Neural progenitor cell (in vitro differentiated cells): ENCODE measurements around the gene CEACAM3. TPM values are rescaled to one million over a fixed set of nuclear protein-coding genes. Genes with fewer than 3 reads are reported as not detected.
A peak's percentile ranks its signal among the peaks of the same experiment; 100 is the strongest.
"Not testable (repeated sequence)": the region's sequence is repeated elsewhere in the genome, so short reads cannot be mapped to it uniquely, and the experiment has no call there.

Source experiments
- DNase-seq: peaks from one replicate; pipeline ENCODE4 v3.0.0-alpha.2; 2016; ENCODE audit warnings: low spot score
- H2AFZ ChIP-seq: fragments of 200-600 bp; sonication (generic); replicated peaks from 2 replicates; pipeline ENCODE4 v1.6.1; 2016; ENCODE audit warnings: antibody characterized with exemption
- H3F3A ChIP-seq: fragments of 200-600 bp; sonication (generic); 2 replicates; pipeline ENCODE4 v1.6.1; 2016; ENCODE audit warnings: antibody characterized with exemption, low read depth
- H3K27ac ChIP-seq: fragments of 200-600 bp; sonication (generic); 2 replicates; pipeline ENCODE4 v1.5.1; 2016; ENCODE audit warnings: mild to moderate bottlenecking
- H3K27me3 ChIP-seq: fragments of 200-600 bp; sonication (generic); 2 replicates; pipeline ENCODE4 v1.6.1; 2016; ENCODE audit warnings: mild to moderate bottlenecking, moderate library complexity
- H3K36me3 ChIP-seq: fragments of 200-600 bp; sonication (generic); 2 replicates; pipeline ENCODE4 v1.5.1; 2016
- H3K4me1 ChIP-seq: fragments of 200-600 bp; sonication (generic); 2 replicates; pipeline ENCODE4 v1.6.1; 2016; ENCODE audit warnings: mixed run types
- H3K4me2 ChIP-seq: fragments of 200-600 bp; sonication (generic); 2 replicates; pipeline ENCODE4 v1.6.1; 2016
- H3K4me3 ChIP-seq: fragments of 200-600 bp; sonication (generic); 2 replicates; pipeline ENCODE4 v1.5.1; 2016
- H3K79me2 ChIP-seq: fragments of 200-600 bp; sonication (generic); 2 replicates; pipeline ENCODE4 v1.6.1; 2016; ENCODE audit warnings: low read depth
- H3K9ac ChIP-seq: fragments of 200-600 bp; sonication (generic); 2 replicates; pipeline ENCODE4 v1.6.1; 2016
- H3K9me3 ChIP-seq: fragments of 200-600 bp; sonication (generic); 2 replicates; pipeline ENCODE4 v1.5.1; 2016; ENCODE audit warnings: low read depth
- H4K20me1 ChIP-seq: fragments of 200-600 bp; sonication (generic); 2 replicates; pipeline ENCODE4 v1.6.1; 2016; ENCODE audit warnings: low read depth
- H3K27ac Mint-ChIP-seq: 3 replicates; pipeline ENCODE4 v1.8.0; 2021; ENCODE audit warnings: mixed read lengths
- H3K27me3 Mint-ChIP-seq: 2 replicates; pipeline ENCODE4 v1.8.0; 2022; ENCODE audit warnings: low read depth, mild to moderate bottlenecking, inconsistent platforms, moderate library complexity, mixed read lengths; ENCODE audit not compliant: insufficient read depth
- H3K36me3 Mint-ChIP-seq: 3 replicates; pipeline ENCODE4 v1.8.0; 2021; ENCODE audit warnings: mixed read lengths
- H3K4me1 Mint-ChIP-seq: 3 replicates; pipeline ENCODE4 v1.8.0; 2021; ENCODE audit warnings: mixed read lengths
- H3K4me3 Mint-ChIP-seq: 3 replicates; pipeline ENCODE4 v1.8.0; 2021; ENCODE audit warnings: mild to moderate bottlenecking, moderate library complexity, mixed read lengths
- H3K9me3 Mint-ChIP-seq: 3 replicates; pipeline ENCODE4 v1.8.0; 2020; ENCODE audit warnings: mixed read lengths
- CTCF ChIP-seq: fragments of 200-600 bp; sonication (generic); IDR thresholded peaks from 2 replicates; pipeline ENCODE4 v1.5.1; 2017; ENCODE audit warnings: antibody characterized with exemption, mild to moderate bottlenecking
- EZH2 ChIP-seq: fragments of 200-600 bp; sonication (generic); IDR thresholded peaks from 2 replicates; pipeline ENCODE4 v1.6.1; 2017; ENCODE audit warnings: antibody characterized with exemption, mild to moderate bottlenecking, moderate library complexity
- EZH2phosphoT487 ChIP-seq: fragments of 200-600 bp; sonication (generic); IDR thresholded peaks from 2 replicates; pipeline ENCODE4 v1.6.1; 2017; ENCODE audit warnings: antibody characterized with exemption
- total RNA-seq: library from RNA; depleted of rRNA; stranded (reverse); fragments of >200 nt; gene quantifications from 2 replicates; pipeline ENCODE4 v1.2.3, GENCODE V29; 2015; ENCODE audit warnings: low replicate concordance

Gene CEACAM3
- total RNA-seq, 1 donor from 2014 or later, result not detected

DNA sequence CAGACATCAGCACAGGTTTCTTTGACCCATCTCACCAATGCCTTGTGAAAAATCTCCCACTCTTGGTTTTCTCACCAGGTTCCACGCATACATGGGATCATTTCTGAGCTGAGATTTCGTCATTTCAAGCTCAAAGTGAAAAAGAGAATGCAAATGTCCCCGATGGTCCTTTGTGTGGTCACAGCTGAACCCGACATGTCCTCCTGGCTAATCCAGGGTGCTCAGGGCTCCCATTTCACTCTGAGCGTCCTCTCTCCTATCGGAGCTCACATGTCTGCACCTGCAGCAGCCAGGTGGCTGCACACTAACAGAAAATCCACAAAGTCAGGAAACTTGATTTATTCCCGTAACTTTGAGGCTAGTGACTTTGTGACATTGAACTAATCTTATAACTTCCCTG lies 9.3 kb upstream of the CEACAM3 start:
- no peak for DNase-seq
- Histone ChIP-seq H3K4me2 (no peak overlapping the region), H2AFZ (no peak overlapping the region), H3K27me3 (peaks cover 55% of the 10 kb centered on the region), H3K79me2 (no peaks in the 10 kb centered on the region), H3K4me3 (no peak overlapping the region), H4K20me1 (no peaks in the 10 kb centered on the region), H3K36me3 (no peaks in the 10 kb centered on the region), H3K4me1 (no peaks in the 10 kb centered on the region), H3K9ac (no peak overlapping the region), H3K27ac (no peak overlapping the region), H3F3A (no peaks in the 10 kb centered on the region), H3K9me3 (no peaks in the 10 kb centered on the region)
- TF ChIP-seq EZH2phosphoT487 (no peak), CTCF (no peak), EZH2 (no peak)
- H3K9me3 Mint-ChIP-seq, result no peaks in the 10 kb centered on the region
- H3K4me1 Mint-ChIP-seq, result no peaks in the 10 kb centered on the region
- H3K27me3 Mint-ChIP-seq, result peaks cover 10% of the 10 kb centered on the region
- no peak overlapping the region for H3K4me3 Mint-ChIP-seq
- no peak overlapping the region for H3K27ac Mint-ChIP-seq
- no peaks in the 10 kb centered on the region for H3K36me3 Mint-ChIP-seq

DNA sequence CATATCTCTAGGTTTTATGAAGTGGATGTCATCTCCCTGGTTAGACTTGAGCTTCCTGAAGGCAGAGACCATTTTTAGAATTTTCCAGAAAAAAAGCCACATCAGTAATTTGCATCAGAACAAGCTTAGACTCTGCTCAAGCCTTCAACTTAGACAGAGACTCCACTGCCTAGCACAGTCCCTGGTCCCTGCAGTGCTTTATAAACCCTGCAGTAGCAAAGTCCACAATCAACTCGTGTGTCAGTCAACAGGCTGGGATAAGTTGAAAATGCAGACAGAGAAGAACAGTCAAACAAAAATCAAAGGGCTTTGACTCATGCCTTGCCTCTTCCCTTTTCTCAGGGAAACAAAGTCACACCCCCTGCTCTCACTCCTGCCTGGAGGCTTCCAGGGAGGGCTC lies 7.9 kb upstream of the CEACAM3 start:
- not testable (repeated sequence) for H3K4me3 ChIP-seq, H3K27ac ChIP-seq, H3K9me3 ChIP-seq, H3K4me2 ChIP-seq, H3K27me3 Mint-ChIP-seq, H3K36me3 Mint-ChIP-seq, H3K9me3 Mint-ChIP-seq, H3K4me1 ChIP-seq, H3K9ac ChIP-seq, H3K4me3 Mint-ChIP-seq, H4K20me1 ChIP-seq, H2AFZ ChIP-seq, H3K4me1 Mint-ChIP-seq, H3F3A ChIP-seq, H3K79me2 ChIP-seq, H3K36me3 ChIP-seq, DNase-seq, H3K27ac Mint-ChIP-seq
- H3K27me3 ChIP-seq, result peaks cover 65% of the 10 kb centered on the region

GRCh38 chr19:41789053-41789452 lies 7.3 kb upstream of the CEACAM3 start:
- H3K27ac Mint-ChIP-seq, H3K4me1 Mint-ChIP-seq, H3F3A ChIP-seq, H3K36me3 ChIP-seq, H3K27ac ChIP-seq, H3K4me3 Mint-ChIP-seq, H3K4me3 ChIP-seq, H3K9ac ChIP-seq, H3K9me3 Mint-ChIP-seq, H3K4me1 ChIP-seq, H2AFZ ChIP-seq, H3K9me3 ChIP-seq, H3K4me2 ChIP-seq, H3K79me2 ChIP-seq, H3K36me3 Mint-ChIP-seq, DNase-seq, H4K20me1 ChIP-seq: not testable (repeated sequence)
- H3K27me3 Mint-ChIP-seq, result peaks cover 10% of the 10 kb centered on the region
- H3K27me3 ChIP-seq, result peaks cover 65% of the 10 kb centered on the region

- no peaks in the 10 kb centered on the region for H3K4me1 ChIP-seq
- H3K36me3 ChIP-seq, result no peaks in the 10 kb centered on the region
- no peak overlapping the region for H2AFZ ChIP-seq
- TF ChIP-seq CTCF (peak; percentile 83), EZH2 (no peak), EZH2phosphoT487 (no peak)
- H3K9me3 Mint-ChIP-seq, result no peaks in the 10 kb centered on the region
- no peaks in the 10 kb centered on the region for H3K4me1 Mint-ChIP-seq
- no peak overlapping the region for H3K4me3 ChIP-seq
- peaks cover 31% of the 10 kb centered on the region for H3K27me3 ChIP-seq
- H4K20me1 ChIP-seq, result no peaks in the 10 kb centered on the region
- H3F3A ChIP-seq, result no peaks in the 10 kb centered on the region
- H3K27ac Mint-ChIP-seq, result no peak overlapping the region
- H3K4me2 ChIP-seq, result no peak overlapping the region
- no peak overlapping the region for H3K9ac ChIP-seq
- peaks cover 5% of the 10 kb centered on the region for H3K27me3 Mint-ChIP-seq
- no peak overlapping the region for H3K27ac ChIP-seq
- peak; percentile 79 for DNase-seq
- H3K9me3 ChIP-seq, result no peaks in the 10 kb centered on the region
- H3K36me3 Mint-ChIP-seq, result no peaks in the 10 kb centered on the region
- H3K4me3 Mint-ChIP-seq, result no peak overlapping the region
- H3K79me2 ChIP-seq, result no peaks in the 10 kb centered on the region
These were observed 3.6 kb upstream of the CEACAM3 start for GRCh38 chr19:41792513-41793413.
